ENCODE data around the gene HMGCL.

GRCh38 chr1:23752909-23753308, 72.3 kb downstream of the HMGCL start:
- TF ChIP-seq, protein P1, sequence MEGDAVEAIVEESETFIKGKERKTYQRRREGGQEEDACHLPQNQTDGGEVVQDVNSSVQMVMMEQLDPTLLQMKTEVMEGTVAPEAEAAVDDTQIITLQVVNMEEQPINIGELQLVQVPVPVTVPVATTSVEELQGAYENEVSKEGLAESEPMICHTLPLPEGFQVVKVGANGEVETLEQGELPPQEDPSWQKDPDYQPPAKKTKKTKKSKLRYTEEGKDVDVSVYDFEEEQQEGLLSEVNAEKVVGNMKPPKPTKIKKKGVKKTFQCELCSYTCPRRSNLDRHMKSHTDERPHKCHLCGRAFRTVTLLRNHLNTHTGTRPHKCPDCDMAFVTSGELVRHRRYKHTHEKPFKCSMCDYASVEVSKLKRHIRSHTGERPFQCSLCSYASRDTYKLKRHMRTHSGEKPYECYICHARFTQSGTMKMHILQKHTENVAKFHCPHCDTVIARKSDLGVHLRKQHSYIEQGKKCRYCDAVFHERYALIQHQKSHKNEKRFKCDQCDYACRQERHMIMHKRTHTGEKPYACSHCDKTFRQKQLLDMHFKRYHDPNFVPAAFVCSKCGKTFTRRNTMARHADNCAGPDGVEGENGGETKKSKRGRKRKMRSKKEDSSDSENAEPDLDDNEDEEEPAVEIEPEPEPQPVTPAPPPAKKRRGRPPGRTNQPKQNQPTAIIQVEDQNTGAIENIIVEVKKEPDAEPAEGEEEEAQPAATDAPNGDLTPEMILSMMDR (IDR thresholded peaks at IDR 0.05) = no peak
- TF ChIP-seq EP300 (IDR thresholded peaks at IDR 0.05) = no peak
